Liver (tissue), 3 donors: ENCODE measurements around the gene DNAJC2.

Experiments used
- ATF3 ChIP-seq: IDR thresholded peaks from 2 replicates; pipeline ENCODE4 v1.6.1; 2016; ENCODE audit warnings: antibody characterized with exemption
- CTCF ChIP-seq: fragments of 150-350 bp; IDR thresholded peaks from 2 replicates; pipeline ENCODE4 v1.5.1; 2017; ENCODE audit warnings: improper control_type of control experiment, low read depth, low read length; ENCODE audit not compliant: missing input control
- FOXA2 ChIP-seq: IDR thresholded peaks from 2 replicates; pipeline ENCODE4 v1.6.1; 2016; ENCODE audit warnings: antibody characterized with exemption
- GABPA ChIP-seq, 2 donors: IDR thresholded peaks in 1 of 2; conservative IDR thresholded peaks in 1 of 2; 2 replicates each; pipeline ENCODE4 v1.6.1; 2016; ENCODE audit warnings: antibody characterized with exemption in 2 of 2, mild to moderate bottlenecking in 1 of 2, moderate library complexity in 1 of 2
- HNF4G ChIP-seq: IDR thresholded peaks from 2 replicates; pipeline ENCODE4 v1.6.1; 2016; ENCODE audit warnings: antibody characterized with exemption
- MAX ChIP-seq: IDR thresholded peaks from 2 replicates; pipeline ENCODE4 v1.6.1; 2016; ENCODE audit warnings: antibody characterized with exemption
- RAD21 ChIP-seq, 2 donors: IDR thresholded peaks; 2 replicates each; pipeline ENCODE4 v1.6.1; 2016; ENCODE audit warnings: antibody characterized with exemption in 2 of 2, mild to moderate bottlenecking in 2 of 2
- REST ChIP-seq: IDR thresholded peaks from 2 replicates; pipeline ENCODE4 v1.6.1; 2016; ENCODE audit warnings: antibody characterized with exemption, mild to moderate bottlenecking
- SP1 ChIP-seq: IDR thresholded peaks from 2 replicates; pipeline ENCODE4 v1.6.1; 2018; ENCODE audit warnings: antibody characterized with exemption, mild to moderate bottlenecking
- TAF1 ChIP-seq: conservative IDR thresholded peaks from 2 replicates; pipeline ENCODE4 v1.6.1; 2016; ENCODE audit warnings: antibody characterized with exemption, mild to moderate bottlenecking
- YY1 ChIP-seq: IDR thresholded peaks from 2 replicates; pipeline ENCODE4 v1.6.1; 2016; ENCODE audit warnings: antibody characterized with exemption, mild to moderate bottlenecking
- ZBTB33 ChIP-seq: IDR thresholded peaks from 2 replicates; pipeline ENCODE4 v1.6.1; 2016; ENCODE audit warnings: antibody characterized with exemption
- donor health status: healthy.
- donor health status: healthy.

- TF ChIP-seq CTCF (no peak), RAD21 (IDR thresholded peaks at IDR 0.05) (no peak), ATF3 (no peak), GABPA (IDR thresholded peaks at IDR 0.05 in 1 of 2, conservative IDR thresholded peaks at IDR 0.05 in 1 of 2) (no peak), TAF1 (no peak), HNF4G (no peak), FOXA2 (no peak), YY1 (no peak), REST (no peak), MAX (no peak), SP1 (no peak), ZBTB33 (no peak)
Measured at GRCh38 chr7:103382032-103382402, 37.5 kb upstream of the DNAJC2 start.
